K562 (cell line): ENCODE data around the gene SRSF11. TPM values are rescaled to one million over a fixed set of nuclear protein-coding genes. Genes with fewer than 3 reads are reported as not detected.

ENCODE experiments used
- ATAC-seq: fragments of 200-7000 bp; cut with Tn5 transposase; 3 replicates; pipeline ENCODE4 v1.9.1; 2020; ENCODE audit warnings: moderate library complexity
- BruUV-seq: library from RNA; stranded (reverse); fragments of 400-500 nt; replicated peaks from 2 replicates; lab custom pipeline; 2021; lab: Mats Ljungman, UMichigan
- CTCF ChIA-PET: fragments of 300-600 bp; formaldehyde crosslinking; extraction: SDS; loops from one replicate; lab custom pipeline; 2021; ENCODE audit warnings: low intra/inter-chr PET ratio; lab: Yijun Ruan, JAX
- POLR2A ChIA-PET: fragments of 300-600, 350-650 bp; sonication (Branson Sonifier 250); formaldehyde crosslinking; extraction: SDS; loops from one replicate; lab custom pipeline; 2021; ENCODE audit warnings: antibody characterized with exemption, inconsistent platforms; lab: Yijun Ruan, JAX
- DNase-seq, 4 experiments: peaks; one replicate each; pipeline versions ENCODE4 v3.0.0 to v3.0.0-alpha.2; 2011 to 2018; ENCODE audit warnings: low spot score in 3 of 4, mixed read lengths in 3 of 4; ENCODE audit errors: extremely low read depth in 1 of 4
- FAIRE-seq: peaks from 2 replicates; lab custom pipeline; 2011; peaks lifted over from hg19 to GRCh38; lab: Jason Lieb, UNC
- H2AFZ ChIP-seq: 2 replicates; pipeline ENCODE4 v1.6.0; 2011; ENCODE audit warnings: low read depth, low read length, control low read depth, inconsistent platforms
- H3K27ac ChIP-seq: fragments of 200-600 bp; 3 replicates; pipeline ENCODE4 v1.8.0; 2011; ENCODE audit warnings: low read depth, mild to moderate bottlenecking, control low read depth, inconsistent platforms, low read length, moderate library complexity, mixed read lengths; ENCODE audit errors: extremely low read depth
- H3K27me3 ChIP-seq, 2 experiments: fragments of 300-600 bp in 1 of 2; 2 replicates in 1 of 2; 3 replicates in 1 of 2; pipeline versions ENCODE4 v1.6.0 to v1.8.0; 2011; ENCODE audit warnings: inconsistent platforms in 2 of 2, low read length in 2 of 2, mild to moderate bottlenecking in 1 of 2, mixed read lengths in 1 of 2, moderate library complexity in 1 of 2; ENCODE audit not compliant: control insufficient read depth in 2 of 2, insufficient read depth in 2 of 2
- H3K36me3 ChIP-seq: fragments of 300-600 bp; 3 replicates; pipeline ENCODE4 v1.8.0; 2011; ENCODE audit warnings: mild to moderate bottlenecking, low read length, inconsistent platforms; ENCODE audit not compliant: control insufficient read depth, insufficient read depth
- H3K4me1 ChIP-seq, 2 experiments: fragments of 200-600 bp in 1 of 2; replicated peaks in 1 of 2; 2 replicates in 1 of 2; 3 replicates in 1 of 2; pipeline versions ENCODE4 v1.5.1 to v1.8.0; 2011; ENCODE audit warnings: inconsistent platforms in 2 of 2, low read length in 2 of 2, mild to moderate bottlenecking in 1 of 2, mixed read lengths in 1 of 2, moderate library complexity in 1 of 2; ENCODE audit not compliant: control insufficient read depth in 2 of 2, insufficient read depth in 2 of 2
- H3K4me2 ChIP-seq: 2 replicates; pipeline ENCODE4 v1.6.1; 2011; ENCODE audit warnings: low read length, control low read depth, inconsistent platforms, mixed read lengths; ENCODE audit not compliant: insufficient read depth
- H3K4me3 ChIP-seq: fragments of 200-600 bp; sonication (generic), shearing (Covaris generic); 2 replicates; pipeline ENCODE4 v1.5.1; 2016; ENCODE audit warnings: control low read depth, inconsistent platforms
- H3K79me2 ChIP-seq: fragments of 200-600 bp; 3 replicates; pipeline ENCODE4 v1.8.0; 2011; ENCODE audit warnings: low read length, inconsistent platforms; ENCODE audit not compliant: control insufficient read depth, insufficient read depth
- H3K9ac ChIP-seq, 2 experiments: 2 replicates each; pipeline versions ENCODE4 v1.6.0 to v1.6.1; 2011; ENCODE audit warnings: low read depth in 2 of 2, low read length in 2 of 2, control low read depth in 1 of 2, inconsistent platforms in 1 of 2, mild to moderate bottlenecking in 1 of 2, mixed read lengths in 1 of 2; ENCODE audit not compliant: insufficient read depth in 1 of 2
- H3K9me1 ChIP-seq: one replicate; pipeline ENCODE4 v1.6.0; 2011; ENCODE audit warnings: inconsistent platforms, mild to moderate bottlenecking, low read length, moderate library complexity; ENCODE audit not compliant: control insufficient read depth, insufficient read depth
- H3K9me3 ChIP-seq: replicated peaks from 2 replicates; pipeline ENCODE4 v1.5.1; 2011; ENCODE audit warnings: low read depth, low read length, inconsistent platforms; ENCODE audit not compliant: control insufficient read depth, insufficient read depth
- H4K20me1 ChIP-seq: replicated peaks from 2 replicates; pipeline ENCODE4 v1.6.1; 2011; ENCODE audit warnings: low read length, inconsistent platforms, mixed read lengths; ENCODE audit not compliant: control insufficient read depth, insufficient read depth
- C11orf30 ChIP-seq: fragments of 450-650 bp; IDR thresholded peaks from 2 replicates; pipeline ENCODE4 v1.6.1; 2016; ENCODE audit warnings: low read depth, mild to moderate bottlenecking
- EP300 ChIP-seq: IDR thresholded peaks from 2 replicates; pipeline ENCODE4 v1.6.1; 2012; ENCODE audit warnings: low read length, improper control_type of control experiment
- KDM1A ChIP-seq, 2 experiments: fragments of 450-650 bp; IDR thresholded peaks; 2 replicates each; pipeline ENCODE4 v1.6.1; 2016; ENCODE audit warnings: mild to moderate bottlenecking in 2 of 2
- LARP7 ChIP-seq: fragments of 450-650 bp; IDR thresholded peaks from 2 replicates; pipeline ENCODE4 v1.6.1; 2016
- MAFF ChIP-seq: IDR thresholded peaks from 2 replicates; pipeline ENCODE4 v1.6.1; 2012; ENCODE audit warnings: low read length, improper control_type of control experiment
- MAFG ChIP-seq: fragments of 450-650 bp; conservative IDR thresholded peaks from 2 replicates; pipeline ENCODE4 v1.6.1; 2016; ENCODE audit warnings: missing genetic modification characterization, missing compliant biosample characterization
- MAFK ChIP-seq: IDR thresholded peaks from 2 replicates; pipeline ENCODE4 v1.6.1; 2011; ENCODE audit warnings: low read length, improper control_type of control experiment
- NONO ChIP-seq, 2 experiments: fragments of 200-400 bp in 1 of 2; fragments of 450-650 bp in 1 of 2; formaldehyde crosslinking in 1 of 2; IDR thresholded peaks; 2 replicates each; pipeline ENCODE4 v1.6.1; 2017; ENCODE audit warnings: low read depth in 2 of 2, mild to moderate bottlenecking in 2 of 2, moderate library complexity in 2 of 2, low read length in 1 of 2
- NR2F6 ChIP-seq: fragments of 450-650 bp; formaldehyde crosslinking; IDR thresholded peaks from 2 replicates; pipeline ENCODE4 v1.4.0; 2020; ENCODE audit warnings: mild to moderate bottlenecking
- NUFIP1 ChIP-seq: fragments of 450-650 bp; IDR thresholded peaks from 2 replicates; pipeline ENCODE4 v1.6.1; 2018; ENCODE audit not compliant: partially characterized antibody
- SIN3B ChIP-seq: fragments of 450-650 bp; IDR thresholded peaks from 2 replicates; pipeline ENCODE4 v1.6.1; 2017; ENCODE audit warnings: low read depth, mild to moderate bottlenecking, moderate library complexity
- SIX5 ChIP-seq, 2 experiments: IDR thresholded peaks; 2 replicates each; pipeline ENCODE4 v1.6.1; 2011; ENCODE audit warnings: low read length in 2 of 2, borderline replicate concordance in 1 of 2, low read depth in 1 of 2, mild to moderate bottlenecking in 1 of 2, moderate library complexity in 1 of 2; ENCODE audit not compliant: insufficient read depth in 1 of 2
- ZNF175 ChIP-seq: fragments of 200-800 bp; sonication (Bioruptor generic); IDR thresholded peaks from 2 replicates; pipeline ENCODE4 v1.6.1; 2016; ENCODE audit warnings: low read depth, mild to moderate bottlenecking, missing genetic modification characterization, missing compliant biosample characterization
- ZNF316 ChIP-seq: fragments of 450-650 bp; IDR thresholded peaks from 2 replicates; pipeline ENCODE4 v1.6.1; 2016
- WGBS: fragments of 100-300 bp; shearing (Covaris generic); methylation state at CpG from one replicate; pipeline ENCODE4 v1.1.6; 2016; ENCODE audit warnings: low coverage, mixed read lengths; ENCODE audit not compliant: insufficient coverage; ENCODE audit errors: missing lambda C conversion rate; 5-methylcytosine and 5-hydroxymethylcytosine counted together
- in situ Hi-C: fragments of 300-500 bp; cut with MboI; formaldehyde crosslinking; loops from 4 replicates; pipeline ENCODE4 v1.15.0; 2018; ENCODE audit warnings: inconsistent platforms, mixed read lengths
- intact Hi-C: fragments of 100-400 bp; cut with micrococcal nuclease; formaldehyde crosslinking; loops from 2 replicates; pipeline ENCODE4 v1.14.2; 2022
- polyA plus RNA-seq, 8 experiments: library from polyadenylated mRNA; depleted of rRNA in 4 of 8; stranded (reverse) in 5 of 8; unstranded in 3 of 8; fragments of >200 nt; fragmentation: Nextera tagmentation in 2 of 8; fragmentation: Illumina TruSeq in 1 of 8; extraction: Ambion mirVana in 2 of 8; extraction: Trizol in 1 of 8; gene quantifications; 2 replicates each; pipeline versions ENCODE4 v1.2.1 to v1.2.3, GENCODE V29; 2011 to 2014; ENCODE audit warnings: inconsistent platforms in 1 of 8, missing spikeins in 1 of 8
- total RNA-seq, 7 experiments: library from RNA; depleted of rRNA in 6 of 7; stranded (reverse); fragments of >200 nt in 6 of 7; fragmentation: Illumina TruSeq in 2 of 7; extraction: Trizol in 2 of 7; gene quantifications; 2 replicates each; pipeline versions ENCODE4 v1.2.1 to v1.2.3, GENCODE V29; 2011 to 2021; ENCODE audit warnings: low replicate concordance in 1 of 7

SRSF11 gene
- total and polyA plus RNA-seq, 9 of the 15 experiments (the other 6 are each of a cell fraction or from before 2014, with no cell fraction given) = 76.9 to 418 (median 190) TPM

DNA sequence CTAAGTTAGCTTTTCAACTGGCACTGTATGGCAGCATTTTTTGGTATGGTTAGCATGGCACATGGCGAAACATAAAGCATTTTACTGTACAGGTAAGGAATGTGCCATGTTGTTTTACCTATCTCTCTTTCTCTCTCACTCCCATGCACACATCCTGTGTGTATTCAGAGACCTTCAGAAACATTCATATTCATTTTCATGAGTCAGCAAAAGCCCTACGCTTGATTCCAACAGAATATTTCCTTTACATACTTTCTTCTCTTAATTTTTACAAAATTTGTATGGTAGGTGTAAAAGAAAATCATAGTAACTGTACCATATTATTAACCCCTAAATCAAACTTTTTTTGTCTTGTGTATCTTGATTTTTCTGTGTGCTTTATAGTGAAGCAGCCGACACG, 10.3 kb downstream of the SRSF11 start:
- ChIA-PET CTCF (no interaction called here), POLR2A (interaction anchor here (0.5 to 1.3 kb wide), 3 partner anchors 12 to 229 kb away, joined by 3 read pairs; no protein-coding TSS in a partner anchor)
- Histone ChIP-seq H3K4me2 (no peak overlapping the region), H4K20me1 (0 out of 2 replicates have a peak, but pooled peaks cover 5% of the 10 kb centered on the region), H3K9me3 (no peaks in the 10 kb centered on the region), H3K36me3 (peaks cover 99% of the 10 kb centered on the region), H3K4me3 (no peak overlapping the region), H3K9ac (no peak overlapping the region), H3K4me1 (no peaks in the 10 kb centered on the region), H3K9me1 (no peaks in the 10 kb centered on the region), H3K27ac (no peak overlapping the region), H3K27me3 (no peaks in the 10 kb centered on the region), H3K79me2 (peaks cover 52% of the 10 kb centered on the region), H2AFZ (no peak overlapping the region)
- DNase-seq = no peak
- in situ Hi-C loops = no loop called here
- ATAC-seq = no peak
- intact Hi-C loops = no loop called here
- WGBS = 97% methylated on average over 4 of the region's 4 CpGs
- BruUV-seq = no TSS peak
- peak; percentile 35 for FAIRE-seq
- TF ChIP-seq LARP7 (no peak), ZNF316 (peak; percentile 95), NR2F6 (CRISPR knock-in tag) (no peak), KDM1A (IDR thresholded peaks at IDR 0.05) (no peak), EP300 (no peak), MAFG (tag) (peak; percentile 88), MAFF (peak; percentile 93), SIN3B (no peak), SIX5 (IDR thresholded peaks at IDR 0.05; ENCODE audit: borderline replicate concordance in 1 of 2, insufficient read depth in 1 of 2, low read depth in 1 of 2, low read length in 2 of 2) (no peak), NUFIP1 (no peak), MAFK (peak; percentile 94), ZNF175 (CRISPR knock-in tag) (no peak), C11orf30 (peak; percentile 89), NONO (IDR thresholded peaks at IDR 0.05; ENCODE audit: low read depth in 2 of 2, low read length in 1 of 2) (no peak)
